ENCODE results near the gene TMEM212. TPM values are rescaled to one million over a fixed set of nuclear protein-coding genes. Genes with fewer than 3 reads are reported as not detected.
A peak's percentile ranks its signal among the peaks of the same experiment; 100 is the strongest.

Gene TMEM212
- total and polyA plus RNA-seq, 9 of the 15 experiments (the other 6 are each of a cell fraction or from before 2014, with no cell fraction given) = not detected

- TF ChIP-seq ZNF274 (IDR thresholded peaks at IDR 0.05; ENCODE audit: borderline replicate concordance, low read depth, low read length) (no peak), HEY1 (CRISPR knock-in tag; IDR thresholded peaks at IDR 0.05; ENCODE audit: borderline replicate concordance) (no peak), ELF2 (CRISPR knock-in tag; IDR thresholded peaks at IDR 0.05) (peak; percentile 68), ZBTB5 (IDR thresholded peaks at IDR 0.05) (no peak), PTBP1 (IDR thresholded peaks at IDR 0.05; ENCODE audit: low read depth, low read length) (no peak), HMG20B (CRISPR knock-in tag; IDR thresholded peaks at IDR 0.05) (no peak), CCNT2 (IDR thresholded peaks at IDR 0.05; ENCODE audit: borderline replicate concordance, extremely low read depth, insufficient read length, low read depth, low read length) (no peak), CHD2 (IDR thresholded peaks at IDR 0.05; ENCODE audit: low read depth, low read length) (no peak), CEBPG (CRISPR knock-in tag; IDR thresholded peaks at IDR 0.05) (peak; percentile 84), CEBPG (tag; conservative IDR thresholded peaks at IDR 0.05 in 1 of 2, IDR thresholded peaks at IDR 0.05 in 1 of 2) (peak; percentile 43 to 93; a peak in 3 of 4 replicates), HOMEZ (CRISPR knock-in tag; IDR thresholded peaks at IDR 0.05) (no peak), MLLT1 (IDR thresholded peaks at IDR 0.05) (no peak), FOXJ2 (tag; IDR thresholded peaks at IDR 0.05) (peak; percentile 53; the same call in 1 of the 2 replicates), RUNX1 (IDR thresholded peaks at IDR 0.05; ENCODE audit: low read depth) (no peak), ZNF134 (CRISPR knock-in tag; conservative IDR thresholded peaks at IDR 0.05) (no peak), NR3C1 (CRISPR knock-in tag; IDR thresholded peaks at IDR 0.05) (no peak), FOXK2 (conservative IDR thresholded peaks at IDR 0.05 in 1 of 2, IDR thresholded peaks at IDR 0.05 in 1 of 2; ENCODE audit: low read depth in 2 of 2) (0 out of 4 replicates have a peak, but pooled peaks of 1 of the 2 experiments have one; percentile 26), ETS2 (tag; IDR thresholded peaks at IDR 0.05; ENCODE audit: borderline replicate concordance, poor library complexity, severe bottlenecking) (no peak), ZNF551 (CRISPR knock-in tag; IDR thresholded peaks at IDR 0.05) (no peak), RFX5 (IDR thresholded peaks at IDR 0.05; ENCODE audit: low read depth, low read length) (no peak), ZNF384 (IDR thresholded peaks at IDR 0.05; ENCODE audit: low read depth, low read length) (peak; percentile 49; the same call in 1 of the 2 replicates), SP1 (CRISPR knock-in tag; IDR thresholded peaks at IDR 0.05) (0 out of 2 replicates have a peak, but pooled peaks have one; percentile 31), ZNF146 (CRISPR knock-in tag; IDR thresholded peaks at IDR 0.05; ENCODE audit: unreplicated experiment) (no peak), TRIM28 (IDR thresholded peaks at IDR 0.05) (no peak), BHLHE40 (IDR thresholded peaks at IDR 0.05; ENCODE audit: low read length) (peak; percentile 60)
Measured at GRCh38 chr3:171813897-171814460, 29.2 kb upstream of the TMEM212 start (continued).
